HG03439 (cell line): Measurements from ENCODE around the gene SARS2.

Experiments used
- ATAC-seq: cut with Tn5 transposase; IDR thresholded peaks from one replicate; pipeline ENCODE4 v1.9.1; 2021; ENCODE audit warnings: mild to moderate bottlenecking, moderate library complexity; ENCODE audit not compliant: unreplicated experiment

SARS2 gene

GRCh38 chr19:38918526-38918925 is 12.0 kb downstream of the SARS2 start:
- ATAC-seq: no peak

- ATAC-seq: no peak
Measured at GRCh38 chr19:38917921-38918491, 12.6 kb downstream of the SARS2 start.

GRCh38 chr19:38917516-38917915 is 13.0 kb downstream of the SARS2 start:
- no peak for ATAC-seq

DNA sequence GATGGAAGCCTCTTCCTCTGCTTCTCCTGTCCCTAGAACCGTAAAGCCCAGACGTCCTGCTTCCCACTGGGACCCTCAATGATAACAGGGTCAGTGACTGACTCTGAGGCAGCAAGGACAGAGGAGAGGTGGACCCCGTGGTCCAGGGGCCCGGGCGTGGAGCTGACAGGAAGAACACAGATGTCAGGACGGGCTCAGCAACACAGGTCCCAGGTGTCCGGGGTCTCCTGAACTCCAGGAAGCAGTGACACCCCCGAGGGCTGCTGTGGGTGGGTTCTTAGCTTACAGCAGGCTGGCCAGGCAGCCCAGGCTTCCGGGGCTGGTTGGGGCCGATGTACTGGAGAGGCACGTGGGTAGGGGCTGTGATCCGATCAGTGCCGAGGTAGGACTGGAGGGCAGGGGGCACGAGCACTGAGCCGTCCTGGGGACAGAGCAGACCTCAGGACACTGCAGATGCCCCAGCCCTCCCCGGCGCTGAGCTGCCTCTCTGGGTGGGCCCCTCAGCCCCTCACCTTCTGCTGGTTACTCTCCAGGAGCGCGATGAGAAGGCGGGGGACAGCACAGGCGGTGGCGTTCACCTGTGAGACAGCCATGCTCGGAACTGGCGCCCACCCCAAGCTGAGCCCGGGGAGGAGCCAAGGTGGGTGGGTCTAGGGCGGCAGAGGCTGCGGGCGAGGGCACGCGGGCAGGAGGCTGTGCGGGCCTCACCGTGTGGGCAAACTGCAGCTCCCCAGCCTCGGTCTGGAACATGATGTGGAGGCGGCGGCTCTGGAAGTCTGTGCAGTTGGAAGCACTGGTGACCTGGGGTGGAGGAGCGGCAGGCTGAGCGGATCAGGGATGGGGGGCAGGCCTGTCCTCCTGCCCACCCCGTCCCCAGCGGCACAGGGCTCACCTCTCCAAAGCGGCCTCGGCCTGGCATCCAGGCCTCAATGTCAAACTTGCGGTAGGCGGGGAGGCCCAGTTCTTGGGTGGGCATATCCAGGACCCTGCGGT is 14.9 kb downstream of the SARS2 start:
- no peak for ATAC-seq

DNA sequence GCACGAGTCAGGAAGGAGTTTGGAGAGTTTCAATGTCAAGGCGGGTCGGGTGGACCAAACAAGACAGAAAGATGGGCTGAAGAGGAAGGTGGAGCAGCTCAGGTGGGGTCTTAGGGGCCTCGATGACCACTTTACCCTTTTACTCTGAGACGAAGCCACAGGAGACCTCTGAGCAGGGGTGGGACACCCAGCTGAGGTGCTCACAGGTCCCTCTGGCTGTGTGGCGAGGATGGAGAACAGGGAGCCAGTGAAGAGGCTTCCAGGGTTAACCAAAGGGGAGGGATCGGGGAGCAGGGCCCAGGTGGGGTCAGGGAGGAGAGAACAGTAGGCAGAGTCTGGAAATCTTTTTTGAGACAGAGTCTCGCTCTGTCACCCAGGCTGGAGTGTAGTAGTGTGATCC is 16.6 kb downstream of the SARS2 start:
- no peak for ATAC-seq

DNA sequence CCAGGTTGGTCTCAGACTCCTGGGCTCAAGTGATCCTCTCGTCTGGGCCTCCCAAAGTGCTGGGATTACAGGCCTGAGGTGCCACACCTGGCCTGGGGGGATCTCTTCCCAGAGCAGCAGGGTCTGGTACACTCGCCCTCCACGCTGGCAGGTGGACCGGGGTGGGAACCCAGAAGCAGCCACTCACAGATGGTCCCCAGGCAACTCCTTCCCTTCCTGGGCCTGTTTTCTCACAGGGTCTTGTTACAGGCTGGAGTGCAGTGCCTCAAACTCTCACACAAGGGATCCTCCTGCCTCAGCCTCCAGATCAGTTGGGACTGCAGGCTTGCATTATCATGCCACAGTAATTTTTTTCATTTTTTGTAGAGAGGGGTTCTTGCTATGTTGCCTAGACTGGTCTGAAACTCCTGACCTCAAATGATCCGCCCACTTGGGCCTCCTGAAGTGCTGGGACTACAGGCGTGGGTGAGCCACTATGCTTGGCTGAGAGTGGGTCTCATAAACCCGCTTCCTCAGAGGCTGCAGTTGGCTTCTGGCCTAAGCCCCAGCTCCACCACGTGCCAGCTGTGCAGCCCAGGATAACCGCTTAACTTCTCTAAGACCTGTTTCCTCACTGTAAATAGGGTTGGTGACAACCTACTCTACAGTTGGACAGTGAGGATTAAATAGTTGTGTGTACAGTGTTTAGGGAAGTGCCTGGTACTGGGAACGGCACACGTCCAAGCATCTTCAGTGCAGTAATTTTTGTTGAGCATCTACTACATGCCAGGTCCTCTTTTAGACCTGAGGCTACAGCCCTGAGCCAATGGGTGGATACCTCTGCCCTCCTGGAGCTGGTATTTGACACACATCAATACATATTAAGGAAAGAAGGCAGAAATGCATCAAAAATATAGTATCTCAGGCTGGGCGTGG is 17.7 kb downstream of the SARS2 start:
- ATAC-seq: no peak

DNA sequence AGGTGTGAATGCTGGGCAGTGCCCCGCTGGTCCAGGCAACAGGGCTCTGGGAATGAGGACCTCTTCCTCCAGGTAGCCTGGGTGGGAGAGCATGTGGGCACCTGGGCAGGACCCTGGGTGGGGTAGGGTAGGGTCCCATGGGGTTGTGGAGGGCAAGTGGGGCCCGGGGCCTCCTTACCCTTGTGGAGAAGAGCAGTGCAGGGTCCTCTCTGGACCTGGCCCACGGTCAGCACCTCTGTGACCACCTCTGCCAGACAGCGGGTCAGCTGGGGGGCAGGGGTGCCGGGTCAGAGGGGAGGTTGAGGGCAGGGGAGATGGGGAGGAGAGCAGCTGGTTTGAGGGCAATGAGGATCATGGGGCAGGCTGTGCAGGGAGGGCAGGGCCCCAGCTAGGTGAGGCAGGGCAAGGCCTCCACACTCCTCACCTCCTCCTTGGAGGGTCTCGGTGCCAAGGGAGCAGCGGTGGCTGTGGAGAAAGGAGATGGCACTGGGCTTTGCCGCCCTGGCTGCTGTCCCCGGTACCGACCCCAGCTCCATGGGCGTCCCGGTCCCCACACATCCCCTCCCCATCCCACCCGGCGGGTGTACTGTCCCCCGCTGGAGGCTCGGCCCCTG is 19.1 kb downstream of the SARS2 start:
- no peak for ATAC-seq

DNA sequence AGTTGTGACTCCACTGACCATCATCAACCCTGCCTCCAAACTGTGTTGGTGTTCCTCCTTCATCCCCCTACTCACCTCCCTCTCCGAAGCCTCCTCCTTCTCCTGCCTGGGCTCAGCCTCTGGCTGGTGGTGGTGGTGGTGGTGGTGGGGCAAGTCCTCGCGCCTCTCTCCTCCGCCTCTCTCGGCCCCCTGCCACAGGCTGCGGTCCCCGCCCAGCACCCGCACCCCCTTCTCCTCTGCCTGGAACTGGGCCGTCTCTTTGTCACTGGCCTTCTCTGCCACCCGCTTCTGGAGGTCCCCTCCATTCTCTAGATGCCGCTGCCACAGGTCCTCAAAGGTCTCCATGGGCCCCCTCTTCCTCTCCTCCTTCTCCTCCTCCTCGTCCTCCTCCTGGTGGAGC is 20.1 kb downstream of the SARS2 start:
- ATAC-seq: no peak

- ATAC-seq: no peak
Measured at GRCh38 chr19:38908911-38909310, 21.7 kb downstream of the SARS2 start.

DNA sequence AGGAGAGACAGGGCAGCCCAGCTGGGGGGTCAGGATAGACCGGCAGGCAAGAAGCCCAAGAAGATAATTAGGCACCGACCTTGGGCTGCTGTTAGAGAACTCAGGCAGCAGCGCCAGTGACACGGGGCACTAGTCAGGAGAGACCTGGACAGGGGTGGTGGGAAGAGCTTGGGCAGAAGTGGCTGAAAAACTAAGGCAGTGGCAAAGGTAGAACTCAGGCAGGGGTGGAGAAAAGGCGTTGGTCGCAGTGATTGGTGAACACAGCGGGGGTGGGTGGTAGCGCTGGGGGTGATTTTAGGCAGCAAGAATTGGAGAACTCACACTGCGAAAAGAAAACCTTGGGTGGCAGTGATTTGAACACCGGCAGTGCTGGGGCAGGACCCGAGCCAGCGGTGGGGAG is 22.9 kb downstream of the SARS2 start:
- ATAC-seq: no peak

DNA sequence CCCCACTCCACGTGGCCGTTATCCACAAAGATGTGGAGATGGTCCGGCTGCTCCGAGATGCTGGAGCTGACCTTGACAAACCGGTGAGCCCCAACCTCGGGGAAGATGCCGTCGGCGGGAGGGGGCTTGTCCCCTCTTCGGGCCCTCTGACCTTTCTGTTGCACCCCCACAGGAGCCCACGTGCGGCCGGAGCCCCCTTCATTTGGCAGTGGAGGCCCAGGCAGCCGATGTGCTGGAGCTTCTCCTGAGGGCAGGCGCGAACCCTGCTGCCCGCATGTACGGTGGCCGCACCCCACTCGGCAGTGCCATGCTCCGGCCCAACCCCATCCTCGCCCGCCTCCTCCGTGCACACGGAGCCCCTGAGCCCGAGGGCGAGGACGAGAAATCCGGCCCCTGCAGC is 23.3 kb downstream of the SARS2 start:
- no peak for ATAC-seq

DNA sequence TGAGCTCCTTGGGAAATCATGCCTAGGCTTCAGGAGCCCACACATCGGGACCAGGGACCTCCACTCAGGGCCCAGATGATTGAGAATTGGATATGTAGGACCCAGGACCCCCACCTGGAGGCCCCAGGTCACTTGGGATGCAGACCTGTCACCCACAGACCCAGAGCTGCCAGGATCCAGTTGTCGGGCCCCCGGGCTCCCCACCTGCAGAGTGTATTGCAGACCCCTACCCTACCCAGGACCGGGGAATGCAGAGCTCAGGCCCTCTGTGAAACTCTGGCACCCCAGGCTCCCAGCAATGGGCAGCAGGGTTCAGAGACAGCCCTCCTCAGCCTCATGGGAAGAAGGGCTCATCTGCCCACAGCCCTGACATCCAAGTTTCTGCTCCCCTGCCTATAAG is 24.9 kb downstream of the SARS2 start:
- ATAC-seq: no peak

- ATAC-seq: no peak
Measured at GRCh38 chr19:38904581-38905539, 25.7 kb downstream of the SARS2 start.

GRCh38 chr19:38901683-38902082 is 28.9 kb downstream of the SARS2 start:
- ATAC-seq: no peak

DNA sequence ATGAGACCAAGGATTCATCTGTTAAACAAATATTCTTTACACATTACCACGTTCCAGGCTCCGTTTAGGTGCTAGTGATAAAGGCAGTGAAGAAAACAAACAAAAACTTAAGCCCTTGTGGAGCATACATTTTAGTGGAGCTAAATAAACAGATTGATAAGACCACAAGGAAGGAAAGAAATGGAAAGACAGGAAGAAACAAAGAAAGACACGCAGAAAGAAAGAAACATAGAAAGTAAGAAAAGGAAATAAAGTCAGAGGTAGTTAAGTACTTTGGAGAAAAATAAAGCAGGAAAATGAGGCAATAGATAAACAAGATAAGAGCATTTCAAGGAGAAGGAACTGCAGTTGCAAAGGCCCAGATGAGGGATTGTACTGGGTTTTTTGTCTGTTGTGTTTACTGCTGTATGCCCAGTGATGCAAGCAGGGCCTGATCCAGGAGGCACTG is 29.8 kb downstream of the SARS2 start:
- ATAC-seq: no peak

GRCh38 chr19:38900202-38900629 is 30.3 kb downstream of the SARS2 start:
- ATAC-seq: no peak

- peak; percentile 93 for ATAC-seq
Measured at GRCh38 chr19:38899447-38900201, 30.9 kb downstream of the SARS2 start, which contains the start of the genes NFKBIB and SIRT2. Gene NFKBIB, plus strand, starts transcription at chr19:38899969. Its CDS starts 64 bp downstream, at chr19:38900033. Gene SIRT2, minus strand, starts transcription at chr19:38899618. Its CDS starts 97 bp downstream, at chr19:38899521.

DNA sequence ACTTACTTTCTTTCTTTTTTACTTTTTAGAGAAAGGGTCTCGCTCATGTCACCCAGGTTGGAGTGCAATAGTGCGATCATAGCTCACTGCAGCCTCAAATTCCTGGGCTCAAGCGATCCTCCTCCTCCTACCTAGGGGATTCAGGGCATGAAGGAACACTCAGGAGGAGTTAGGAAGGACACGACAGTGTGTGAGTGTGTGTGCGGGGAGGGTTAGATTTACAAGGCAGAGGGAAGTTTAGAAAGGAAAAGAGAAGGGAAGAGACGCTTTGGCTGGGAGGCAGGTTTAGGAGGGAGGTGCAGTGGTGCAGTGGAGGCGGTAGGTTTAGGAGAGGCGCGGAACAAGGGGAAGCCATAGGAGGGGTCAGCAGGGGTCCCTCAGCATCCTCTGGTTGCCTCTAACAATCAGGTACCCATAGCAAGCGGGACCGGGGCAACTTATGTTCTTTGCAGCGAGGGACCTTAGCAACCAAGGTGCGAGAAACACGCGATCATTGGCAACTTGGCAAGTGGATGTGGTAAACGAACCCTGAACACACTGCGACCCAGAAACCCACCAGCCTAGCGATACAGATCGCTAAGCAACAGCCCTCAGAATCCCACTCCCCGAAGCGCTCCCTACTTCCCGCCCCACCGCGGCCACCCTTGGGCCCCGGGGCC is 31.6 kb downstream of the SARS2 start:
- no peak for ATAC-seq
